Astrocyte of the spinal cord (primary cell): ENCODE data around the gene ACTN1.

ENCODE experiments used
- DNase-seq: peaks from one replicate; pipeline ENCODE4 v3.0.0; 2011; ENCODE audit warnings: low read depth, low spot score
- H3K4me3 ChIP-seq: 2 replicates; pipeline ENCODE4 v1.5.1; 2011; ENCODE audit warnings: low read depth, mild to moderate bottlenecking, low read length, moderate library complexity
- in situ Hi-C: cut with HindIII; loops from 2 replicates; pipeline ENCODE4 v1.10.0; 2017; ENCODE audit warnings: low sequenced_read_pairs
- TF ChIP-seq, protein P1 (sequence below): IDR thresholded peaks from 2 replicates; pipeline ENCODE4 v1.5.1; 2012; ENCODE audit warnings: low read depth, mild to moderate bottlenecking, low read length, inconsistent platforms

ACTN1 gene

GRCh38 chr14:68955164-68955850 is 23.8 kb downstream of the ACTN1 start:
- peak; percentile 59 for DNase-seq
- in situ Hi-C loops = no loop called here
- TF ChIP-seq, protein P1, sequence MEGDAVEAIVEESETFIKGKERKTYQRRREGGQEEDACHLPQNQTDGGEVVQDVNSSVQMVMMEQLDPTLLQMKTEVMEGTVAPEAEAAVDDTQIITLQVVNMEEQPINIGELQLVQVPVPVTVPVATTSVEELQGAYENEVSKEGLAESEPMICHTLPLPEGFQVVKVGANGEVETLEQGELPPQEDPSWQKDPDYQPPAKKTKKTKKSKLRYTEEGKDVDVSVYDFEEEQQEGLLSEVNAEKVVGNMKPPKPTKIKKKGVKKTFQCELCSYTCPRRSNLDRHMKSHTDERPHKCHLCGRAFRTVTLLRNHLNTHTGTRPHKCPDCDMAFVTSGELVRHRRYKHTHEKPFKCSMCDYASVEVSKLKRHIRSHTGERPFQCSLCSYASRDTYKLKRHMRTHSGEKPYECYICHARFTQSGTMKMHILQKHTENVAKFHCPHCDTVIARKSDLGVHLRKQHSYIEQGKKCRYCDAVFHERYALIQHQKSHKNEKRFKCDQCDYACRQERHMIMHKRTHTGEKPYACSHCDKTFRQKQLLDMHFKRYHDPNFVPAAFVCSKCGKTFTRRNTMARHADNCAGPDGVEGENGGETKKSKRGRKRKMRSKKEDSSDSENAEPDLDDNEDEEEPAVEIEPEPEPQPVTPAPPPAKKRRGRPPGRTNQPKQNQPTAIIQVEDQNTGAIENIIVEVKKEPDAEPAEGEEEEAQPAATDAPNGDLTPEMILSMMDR = no peak
- no peak overlapping the region for H3K4me3 ChIP-seq

GRCh38 chr14:68953196-68953555 is 25.9 kb downstream of the ACTN1 start:
- in situ Hi-C loops = no loop called here
- TF ChIP-seq, protein P1 = no peak
- DNase-seq = no peak
- H3K4me3 ChIP-seq = no peak overlapping the region

DNA sequence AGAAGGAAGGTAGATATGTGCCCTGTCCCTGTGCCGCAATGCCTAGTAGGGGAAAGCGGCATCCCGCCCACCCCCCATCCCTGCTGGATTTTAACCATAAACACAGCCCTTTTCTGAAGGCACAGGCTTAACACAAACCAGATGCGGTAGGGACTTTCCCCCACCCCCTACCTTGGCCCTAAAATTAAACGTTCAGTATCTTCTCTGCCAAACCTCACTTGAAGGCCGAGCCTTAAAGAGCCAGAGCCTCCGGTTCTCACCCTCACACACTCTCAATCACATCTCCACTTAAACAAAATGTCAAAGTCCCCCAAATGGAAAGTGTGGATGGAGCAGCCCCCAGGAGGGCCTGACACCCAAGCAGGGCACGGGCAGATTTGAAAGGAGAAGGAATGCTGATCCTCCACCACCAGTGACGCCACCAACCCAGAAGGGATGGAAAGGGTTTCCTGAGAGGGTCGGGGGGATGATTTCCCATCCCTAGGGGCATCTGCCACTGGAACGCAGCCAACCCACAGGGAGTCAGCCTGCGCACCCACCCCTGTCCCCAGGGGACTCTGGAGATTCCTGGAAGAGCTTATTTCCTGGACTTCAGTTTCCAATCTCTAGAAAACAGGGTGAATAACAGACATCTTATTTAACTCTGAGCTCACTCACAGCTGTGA is 26.4 kb downstream of the ACTN1 start:
- peak; percentile 82 for DNase-seq
- in situ Hi-C loops = no loop called here
- TF ChIP-seq, protein P1 = no peak
- no peak overlapping the region for H3K4me3 ChIP-seq

- H3K4me3 ChIP-seq = no peak overlapping the region
- TF ChIP-seq, protein P1 = no peak
- in situ Hi-C loops = no loop called here
- no peak for DNase-seq
Observed at GRCh38 chr14:68951800-68952530, 27.1 kb downstream of the ACTN1 start.

DNA sequence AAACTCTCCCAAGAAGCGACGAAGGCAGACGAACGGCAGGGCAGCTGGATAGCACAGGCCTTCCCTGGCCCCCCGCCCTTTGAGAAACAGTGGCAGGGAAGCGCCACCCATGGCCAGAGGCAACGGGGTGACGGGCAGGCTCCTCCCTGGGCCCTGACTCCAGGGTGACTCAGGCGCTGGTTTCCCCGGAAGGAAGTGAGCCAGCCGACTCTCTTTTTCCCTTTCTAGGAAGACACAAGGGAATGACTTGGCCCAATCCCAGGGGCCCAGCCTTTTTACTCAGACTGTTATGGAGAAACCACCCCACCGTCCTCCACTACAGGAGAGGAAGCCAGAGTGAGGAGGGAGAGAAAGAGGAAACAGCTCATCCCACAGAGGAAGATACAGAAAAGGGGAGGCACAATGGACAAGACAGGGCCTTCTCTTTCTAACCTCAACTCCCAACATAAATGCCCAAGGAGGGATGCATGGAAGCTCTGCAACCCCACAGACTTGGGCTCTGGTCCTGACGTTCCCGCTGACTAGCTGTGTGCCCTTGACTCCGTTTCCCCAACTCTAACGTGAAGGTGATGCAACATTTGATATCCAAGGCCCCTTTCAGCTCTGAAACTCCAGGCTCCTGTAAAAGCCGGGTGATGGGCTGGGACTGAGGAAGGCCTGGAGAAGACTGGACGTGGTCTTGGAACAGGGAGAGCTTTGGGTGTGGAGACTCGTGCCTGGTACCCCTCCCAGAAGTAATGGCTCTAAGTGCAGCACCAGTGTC is 27.9 kb downstream of the ACTN1 start:
- TF ChIP-seq, protein P1 = no peak
- in situ Hi-C loops = no loop called here
- H3K4me3 ChIP-seq = no peak overlapping the region
- DNase-seq = peak; percentile 93

- no peak overlapping the region for H3K4me3 ChIP-seq
- in situ Hi-C loops = no loop called here
- TF ChIP-seq, protein P1 = no peak
- DNase-seq = no peak
Observed at GRCh38 chr14:68950111-68950510, 29.0 kb downstream of the ACTN1 start.
